Measurements from ENCODE around the gene SOS1.

DNA sequence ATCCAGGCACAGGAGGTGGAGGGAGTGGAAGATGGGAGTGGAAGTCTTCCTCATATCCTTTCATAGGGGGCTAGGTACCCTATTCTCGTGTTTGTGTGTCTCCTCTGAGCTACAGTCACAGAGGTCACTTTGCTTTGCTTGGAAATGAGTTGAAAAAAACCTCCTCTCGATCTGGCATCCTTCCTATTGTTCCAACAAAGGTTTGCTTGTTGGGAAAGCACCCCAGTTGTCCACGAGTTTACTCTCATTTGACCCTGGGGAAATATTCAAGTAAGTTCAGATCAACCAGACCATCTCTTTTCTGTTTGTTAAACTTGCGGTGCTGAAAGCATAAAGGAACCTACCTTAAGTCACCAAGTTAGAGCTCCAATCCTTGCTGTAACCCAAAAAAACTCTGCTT lies 171.9 kb downstream of the SOS1 start:
- TF ChIP-seq GABPA (IDR thresholded peaks at IDR 0.05; ENCODE audit: low read depth) (no peak), SPI1 (IDR thresholded peaks at IDR 0.05; ENCODE audit: borderline replicate concordance, low read depth) (no peak)
- TF ChIP-seq, protein P1, sequence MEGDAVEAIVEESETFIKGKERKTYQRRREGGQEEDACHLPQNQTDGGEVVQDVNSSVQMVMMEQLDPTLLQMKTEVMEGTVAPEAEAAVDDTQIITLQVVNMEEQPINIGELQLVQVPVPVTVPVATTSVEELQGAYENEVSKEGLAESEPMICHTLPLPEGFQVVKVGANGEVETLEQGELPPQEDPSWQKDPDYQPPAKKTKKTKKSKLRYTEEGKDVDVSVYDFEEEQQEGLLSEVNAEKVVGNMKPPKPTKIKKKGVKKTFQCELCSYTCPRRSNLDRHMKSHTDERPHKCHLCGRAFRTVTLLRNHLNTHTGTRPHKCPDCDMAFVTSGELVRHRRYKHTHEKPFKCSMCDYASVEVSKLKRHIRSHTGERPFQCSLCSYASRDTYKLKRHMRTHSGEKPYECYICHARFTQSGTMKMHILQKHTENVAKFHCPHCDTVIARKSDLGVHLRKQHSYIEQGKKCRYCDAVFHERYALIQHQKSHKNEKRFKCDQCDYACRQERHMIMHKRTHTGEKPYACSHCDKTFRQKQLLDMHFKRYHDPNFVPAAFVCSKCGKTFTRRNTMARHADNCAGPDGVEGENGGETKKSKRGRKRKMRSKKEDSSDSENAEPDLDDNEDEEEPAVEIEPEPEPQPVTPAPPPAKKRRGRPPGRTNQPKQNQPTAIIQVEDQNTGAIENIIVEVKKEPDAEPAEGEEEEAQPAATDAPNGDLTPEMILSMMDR (IDR thresholded peaks at IDR 0.05; ENCODE audit: insufficient read depth, low read length), result no peak
